ENCODE results near the gene ST8SIA1. TPM values are rescaled to one million over a fixed set of nuclear protein-coding genes. Genes with fewer than 3 reads are reported as not detected.

The ST8SIA1 gene
- total RNA-seq, 1 experiment from 2014 or later, result not detected

- H3K14ac ChIP-seq (ENCODE audit: insufficient read depth, low read length), result no peak overlapping the region
- no peak overlapping the region for H2BK20ac ChIP-seq (ENCODE audit: low read depth, low read length, poor library complexity, severe bottlenecking)
- no peak overlapping the region for H2BK12ac ChIP-seq (ENCODE audit: insufficient read length, low read depth, low read length)
- H2BK5ac ChIP-seq (ENCODE audit: insufficient read length, low read length), result no peak overlapping the region
- Mint-ChIP-seq H3K36me3 (ENCODE audit: insufficient read depth in 1 of 3, low read depth in 3 of 3) (no peaks in the 10 kb centered on the region), H3K4me1 (no peaks in the 10 kb centered on the region), H3K27me3 (ENCODE audit: low read depth) (no peaks in the 10 kb centered on the region), H3K9me3 (no peaks in the 10 kb centered on the region), H3K4me3 (no peak overlapping the region), H3K27ac (no peak overlapping the region)
- no peak overlapping the region for H2AFZ ChIP-seq (ENCODE audit: low read length)
- no peak overlapping the region for H3K9ac ChIP-seq (ENCODE audit: extremely low read depth, insufficient read length, low read length)
- H3K27ac ChIP-seq (ENCODE audit: insufficient read length, low read depth, low read length), result no peak overlapping the region
- no peak for DNase-seq
- H3K23me2 ChIP-seq (ENCODE audit: insufficient read length, low read depth, low read length, poor library complexity, severe bottlenecking), result no peaks in the 10 kb centered on the region
- H2BK120ac ChIP-seq (ENCODE audit: low read depth, low read length, poor library complexity, severe bottlenecking), result no peak overlapping the region
- H3K4me2 ChIP-seq (ENCODE audit: insufficient read depth, insufficient read length, low read length), result no peak overlapping the region
- no peak overlapping the region for H3K56ac ChIP-seq (ENCODE audit: insufficient read length, low read depth, low read length)
- H2AK5ac ChIP-seq (ENCODE audit: insufficient read length, low read length), result no peak overlapping the region
- H3K18ac ChIP-seq (ENCODE audit: insufficient read length, low read depth, low read length), result no peak overlapping the region
- H3K9me3 ChIP-seq (ENCODE audit: control insufficient read depth, low read depth, low read length), result no peaks in the 10 kb centered on the region
- no peak overlapping the region for H4K91ac ChIP-seq (ENCODE audit: insufficient read length, low read depth, low read length)
- H3K4me1 ChIP-seq (ENCODE audit: insufficient read depth, low read length), result no peaks in the 10 kb centered on the region
- H3K23ac ChIP-seq (ENCODE audit: insufficient read length, low read depth, low read length), result no peak overlapping the region
- no peaks in the 10 kb centered on the region for H3K79me2 ChIP-seq (ENCODE audit: insufficient read depth, low read length)
- no peak overlapping the region for H2BK15ac ChIP-seq (ENCODE audit: low read depth, low read length)
- no peaks in the 10 kb centered on the region for H3K27me3 ChIP-seq (ENCODE audit: insufficient read depth, low read length)
- H4K20me1 ChIP-seq (ENCODE audit: control insufficient read depth, insufficient read depth, insufficient read length), result no peaks in the 10 kb centered on the region
- H3K4ac ChIP-seq (ENCODE audit: low read depth, low read length), result no peak overlapping the region
- H4K5ac ChIP-seq (ENCODE audit: insufficient read length, low read depth, low read length), result no peak overlapping the region
- H4K8ac ChIP-seq (replicated peaks; ENCODE audit: insufficient read length, low read depth, low read length), result no peak overlapping the region
- H3K79me1 ChIP-seq (ENCODE audit: insufficient read depth, low read depth, low read length, poor library complexity, severe bottlenecking), result no peaks in the 10 kb centered on the region
- H3T11ph ChIP-seq (ENCODE audit: low read length), result no peak overlapping the region
- no peak for TF ChIP-seq CTCF (conservative IDR thresholded peaks at IDR 0.05)
Observed at GRCh38 chr12:22169376-22169775, 165.1 kb downstream of the ST8SIA1 start.
